ENCODE measurements around the gene CORO6.
A peak's percentile ranks its signal among the peaks of the same experiment; 100 is the strongest.

The CORO6 gene

GRCh38 chr17:29614349-29615047 lies 8.2 kb downstream of the CORO6 start:
- DNase-seq (ENCODE audit: insufficient read length, low spot score) = no peak
- no peak for FAIRE-seq

- FAIRE-seq (no peak), DNase-seq (ENCODE audit: insufficient read length, low spot score) (no peak)
Observed at GRCh38 chr17:29613856-29614255, 8.9 kb downstream of the CORO6 start.

GRCh38 chr17:29613352-29613837 lies 9.3 kb downstream of the CORO6 start:
- FAIRE-seq = no peak
- DNase-seq (ENCODE audit: insufficient read length, low spot score) = no peak

- no peak for FAIRE-seq
- DNase-seq (ENCODE audit: insufficient read length, low spot score) = no peak
Observed at GRCh38 chr17:29612404-29613280, 10.1 kb downstream of the CORO6 start.

GRCh38 chr17:29612094-29612403 lies 10.7 kb downstream of the CORO6 start:
- DNase-seq (ENCODE audit: insufficient read length, low spot score) (no peak), FAIRE-seq (no peak)

GRCh38 chr17:29611351-29612093 lies 11.2 kb downstream of the CORO6 start:
- no peak for FAIRE-seq

GRCh38 chr17:29610395-29610794 lies 12.3 kb downstream of the CORO6 start:
- DNase-seq (ENCODE audit: insufficient read length, low spot score) (no peak), FAIRE-seq (no peak)

More at GRCh38 chr17:29611351-29612093, 11.2 kb downstream of the CORO6 start:
- DNase-seq (ENCODE audit: insufficient read length, low spot score) = no peak

- FAIRE-seq = no peak
- no peak for DNase-seq (ENCODE audit: insufficient read length, low spot score)
Observed at GRCh38 chr17:29608986-29609385, 13.7 kb downstream of the CORO6 start.

GRCh38 chr17:29607557-29608195 lies 15.0 kb downstream of the CORO6 start:
- DNase-seq (ENCODE audit: insufficient read length, low spot score) (no peak), FAIRE-seq (no peak)

GRCh38 chr17:29603109-29603674 lies 19.5 kb downstream of the CORO6 start:
- FAIRE-seq (no peak), DNase-seq (ENCODE audit: insufficient read length, low spot score) (no peak)

- FAIRE-seq = no peak
- DNase-seq (ENCODE audit: insufficient read length, low spot score) = no peak
Observed at GRCh38 chr17:29597361-29598172, 25.1 kb downstream of the CORO6 start.

GRCh38 chr17:29596811-29597210 lies 25.9 kb downstream of the CORO6 start:
- FAIRE-seq = no peak
- no peak for DNase-seq (ENCODE audit: insufficient read length, low spot score)

GRCh38 chr17:29595943-29596774 lies 26.6 kb downstream of the CORO6 start:
- no peak for DNase-seq (ENCODE audit: insufficient read length, low spot score)
- no peak for FAIRE-seq

GRCh38 chr17:29595107-29595942 lies 27.4 kb downstream of the CORO6 start:
- DNase-seq (ENCODE audit: insufficient read length, low spot score) = no peak
- FAIRE-seq = no peak

- FAIRE-seq = no peak
Observed at GRCh38 chr17:29594519-29595090, 28.1 kb downstream of the CORO6 start.

GRCh38 chr17:29593591-29594518 lies 28.9 kb downstream of the CORO6 start:
- DNase-seq (ENCODE audit: insufficient read length, low spot score) (peak; percentile 35), FAIRE-seq (no peak)

More at GRCh38 chr17:29594519-29595090, 28.1 kb downstream of the CORO6 start:
- no peak for DNase-seq (ENCODE audit: insufficient read length, low spot score)
